Gastroesophageal sphincter (tissue), 4 donors: ENCODE results near the gene ST6GALNAC1. TPM values are rescaled to one million over a fixed set of nuclear protein-coding genes. Genes with fewer than 3 reads are reported as not detected.
"Not testable (repeated sequence)": the region's sequence is repeated elsewhere in the genome, so short reads cannot be mapped to it uniquely, and the experiment has no call there.

Experiments
- ATAC-seq: fragments of 150-250 bp; one replicate; pipeline ENCODE4 v1.9.1; 2016; ENCODE audit warnings: mild to moderate bottlenecking, moderate library complexity
- H3K27ac ChIP-seq, 4 donors: fragments of 200-600 bp; sonication (generic) in 3 of 4; 1 replicate in 3 of 4; 2 replicates in 1 of 4; pipeline ENCODE4 v1.5.1; 2016 to 2019
- H3K27me3 ChIP-seq: fragments of 200-600 bp; sonication (generic); one replicate; pipeline ENCODE4 v1.5.1; 2019
- H3K36me3 ChIP-seq, 2 donors: fragments of 200-600 bp; sonication (generic); one replicate each; pipeline ENCODE4 v1.5.1; 2019; ENCODE audit warnings: control low read depth in 1 of 2
- H3K4me1 ChIP-seq, 3 donors: fragments of 200-600 bp; sonication (generic); 1 replicate in 2 of 3; 2 replicates in 1 of 3; pipeline ENCODE4 v1.5.1; 2016 to 2019; ENCODE audit warnings: control low read depth in 2 of 3
- H3K4me3 ChIP-seq, 2 donors: fragments of 200-600 bp; sonication (generic); one replicate each; pipeline ENCODE4 v1.5.1; 2019; ENCODE audit warnings: mild to moderate bottlenecking in 1 of 2, moderate library complexity in 1 of 2
- H3K9me3 ChIP-seq, 3 donors: fragments of 200-600 bp; sonication (generic); one replicate each; pipeline ENCODE4 v1.5.1; 2017 to 2019; ENCODE audit warnings: control low read depth in 2 of 3
- CTCF ChIP-seq, 4 experiments: fragments of 200-600 bp in 2 of 4; fragments of 450-650 bp in 2 of 4; sonication (generic) in 1 of 4; IDR thresholded peaks; one replicate each; pipeline ENCODE4 v1.5.1; 2017 to 2019; ENCODE audit warnings: antibody characterized with exemption in 4 of 4, mild to moderate bottlenecking in 2 of 4, moderate library complexity in 2 of 4
- EP300 ChIP-seq: sonication (generic); formaldehyde crosslinking; IDR thresholded peaks from one replicate; pipeline ENCODE4 v1.6.1; 2017; ENCODE audit warnings: antibody characterized with exemption, mild to moderate bottlenecking
- POLR2A ChIP-seq, 2 donors: fragments of 450-650 bp; IDR thresholded peaks; one replicate each; pipeline ENCODE4 v1.6.1; 2017; ENCODE audit warnings: antibody characterized with exemption in 2 of 2, mild to moderate bottlenecking in 2 of 2, moderate library complexity in 1 of 2
- POLR2AphosphoS5 ChIP-seq: sonication (generic); formaldehyde crosslinking; IDR thresholded peaks from one replicate; pipeline ENCODE4 v1.6.1; 2017; ENCODE audit warnings: antibody characterized with exemption
- WGBS, 2 donors: methylation state at CpG; one replicate each; pipeline ENCODE4 v1.1.5; 2018; ENCODE audit warnings: low coverage in 1 of 2; 5-methylcytosine and 5-hydroxymethylcytosine counted together
- total RNA-seq, 4 donors: library from RNA; depleted of rRNA; stranded (reverse); fragments of >200 nt; gene quantifications; one replicate each; pipeline ENCODE4 v1.1.0, GENCODE V29; 2016

The ST6GALNAC1 gene
- total RNA-seq, 4 donors from 2014 or later: 0.47 to 9.6 (median 3.7) TPM

GRCh38 chr17:76640550-76641380 is 2.8 kb downstream of the ST6GALNAC1 start:
- H3K9me3 ChIP-seq: no peaks in the 10 kb centered on the region
- no peak overlapping the region for H3K4me3 ChIP-seq
- H3K27me3 ChIP-seq: peaks cover 26% of the 10 kb centered on the region
- ATAC-seq: no peak
- H3K4me1 ChIP-seq: no peaks in the 10 kb centered on the region
- 62 to 72% methylated on average over 5 to 6 of the region's 6 CpGs for WGBS, 2 donors
- no peak for TF ChIP-seq POLR2AphosphoS5
- no peak for TF ChIP-seq EP300
- TF ChIP-seq CTCF (IDR thresholded peaks at IDR 0.05): no peak
- TF ChIP-seq POLR2A (IDR thresholded peaks at IDR 0.05): no peak
- no peak overlapping the region for H3K27ac ChIP-seq
- H3K36me3 ChIP-seq: no peaks in the 10 kb centered on the region

- Histone ChIP-seq H3K36me3 (no peaks in the 10 kb centered on the region), H3K9me3 (no peaks in the 10 kb centered on the region), H3K27me3 (peaks cover 17% of the 10 kb centered on the region), H3K27ac (no peak overlapping the region), H3K4me3 (no peak overlapping the region), H3K4me1 (no peaks in the 10 kb centered on the region)
- TF ChIP-seq EP300 (no peak), POLR2AphosphoS5 (no peak), CTCF (IDR thresholded peaks at IDR 0.05) (no peak), POLR2A (IDR thresholded peaks at IDR 0.05) (no peak)
- 88 to 91% methylated on average over 9 to 10 of the region's 10 CpGs for WGBS, 2 donors
- ATAC-seq: no peak
Observed at GRCh38 chr17:76638263-76638662, 5.3 kb downstream of the ST6GALNAC1 start.

- H3K27ac ChIP-seq, H3K36me3 ChIP-seq, H3K27me3 ChIP-seq, H3K9me3 ChIP-seq, ATAC-seq, H3K4me1 ChIP-seq, H3K4me3 ChIP-seq: not testable (repeated sequence)
- 82% methylated on average over 8 of the region's 27 CpGs; no CpG with 5 or more reads in 1 of the 2 donors for WGBS, 2 donors
Observed at GRCh38 chr17:76636486-76637206, 6.9 kb downstream of the ST6GALNAC1 start.

GRCh38 chr17:76635659-76636360 is 7.7 kb downstream of the ST6GALNAC1 start:
- no peak for ATAC-seq
- WGBS, 2 donors: 50 to 51% methylated on average over 6 to 8 of the region's 8 CpGs
- H3K27me3 ChIP-seq: peaks cover 10% of the 10 kb centered on the region
- no peak overlapping the region for H3K27ac ChIP-seq
- no peaks in the 10 kb centered on the region for H3K9me3 ChIP-seq
- H3K4me3 ChIP-seq: no peak overlapping the region
- TF ChIP-seq POLR2AphosphoS5 (no peak), POLR2A (IDR thresholded peaks at IDR 0.05) (no peak), CTCF (IDR thresholded peaks at IDR 0.05) (no peak), EP300 (no peak)
- H3K4me1 ChIP-seq: no peaks in the 10 kb centered on the region
- no peaks in the 10 kb centered on the region for H3K36me3 ChIP-seq

- no peak for ATAC-seq
- 80 to 89% methylated on average over 3 to 4 of the region's 5 CpGs for WGBS, 2 donors
- Histone ChIP-seq H3K9me3 (no peaks in the 10 kb centered on the region), H3K36me3 (no peaks in the 10 kb centered on the region), H3K27me3 (peaks cover 9% of the 10 kb centered on the region), H3K4me1 (no peaks in the 10 kb centered on the region), H3K4me3 (no peak overlapping the region), H3K27ac (no peak overlapping the region)
- no peak for TF ChIP-seq CTCF (IDR thresholded peaks at IDR 0.05)
- TF ChIP-seq POLR2A (IDR thresholded peaks at IDR 0.05): no peak
- TF ChIP-seq EP300: no peak
Observed at GRCh38 chr17:76635039-76635438, 8.5 kb downstream of the ST6GALNAC1 start.
